CD4-positive, CD25-positive, alpha-beta regulatory T cell (primary cell): ENCODE results near the gene SSR4. TPM values are rescaled to one million over a fixed set of nuclear protein-coding genes. Genes with fewer than 3 reads are reported as not detected.

Source experiments
- ATAC-seq, 2 donors: fragments of 150-1000 bp; cut with Tn5 transposase; one replicate each; pipeline ENCODE4 v1.10.0; 2021; ENCODE audit warnings: low read depth in 2 of 2, moderate number of reproducible peaks in 2 of 2, moderate library complexity in 1 of 2
- DNase-seq, 3 donors: peaks; one replicate each; pipeline versions ENCODE4 v3.0.0 to v3.0.0-alpha.2; 2012 to 2022; ENCODE audit warnings: mixed read lengths in 1 of 3
- H3K27ac ChIP-seq: one replicate; pipeline ENCODE4 v1.7.0; 2013; ENCODE audit warnings: mild to moderate bottlenecking, low read length; ENCODE audit not compliant: insufficient read depth, poor library complexity, severe bottlenecking
- H3K27me3 ChIP-seq: one replicate; pipeline ENCODE4 v1.7.0; 2013; ENCODE audit warnings: low read length; ENCODE audit not compliant: control insufficient read depth, insufficient read depth
- H3K36me3 ChIP-seq: one replicate; pipeline ENCODE4 v1.7.0; 2013; ENCODE audit warnings: mild to moderate bottlenecking, low read length, moderate library complexity; ENCODE audit not compliant: control insufficient read depth, insufficient read depth
- H3K4me1 ChIP-seq: 2 replicates; pipeline ENCODE4 v1.7.0; 2013; ENCODE audit warnings: mild to moderate bottlenecking, low read length; ENCODE audit not compliant: insufficient read depth, control insufficient read depth, poor library complexity, severe bottlenecking
- H3K4me3 ChIP-seq: one replicate; pipeline ENCODE4 v1.7.0; 2013; ENCODE audit warnings: low read depth, mild to moderate bottlenecking, low read length, moderate library complexity
- H3K9me3 ChIP-seq, 2 experiments: 1 replicate in 1 of 2; 2 replicates in 1 of 2; pipeline ENCODE4 v1.7.0; 2013; ENCODE audit warnings: low read length in 2 of 2, mild to moderate bottlenecking in 1 of 2, moderate library complexity in 1 of 2; ENCODE audit not compliant: control insufficient read depth in 2 of 2
- H3K27ac Mint-ChIP-seq, 3 donors: one replicate each; pipeline ENCODE4 v1.8.0; 2020 to 2022; ENCODE audit warnings: mild to moderate bottlenecking in 3 of 3, mixed read lengths in 3 of 3, moderate library complexity in 2 of 3
- H3K27me3 Mint-ChIP-seq: one replicate; pipeline ENCODE4 v1.8.0; 2022; ENCODE audit warnings: mild to moderate bottlenecking, mixed read lengths
- H3K36me3 Mint-ChIP-seq: one replicate; pipeline ENCODE4 v1.8.0; 2020; ENCODE audit warnings: mixed read lengths
- H3K4me1 Mint-ChIP-seq, 4 donors: one replicate each; pipeline ENCODE4 v1.8.0; 2020 to 2022; ENCODE audit warnings: mixed read lengths in 4 of 4, mild to moderate bottlenecking in 1 of 4
- H3K4me3 Mint-ChIP-seq, 4 donors: one replicate each; pipeline ENCODE4 v1.8.0; 2020 to 2022; ENCODE audit warnings: mild to moderate bottlenecking in 4 of 4, mixed read lengths in 4 of 4, moderate library complexity in 3 of 4
- H3K9me3 Mint-ChIP-seq, 7 donors: one replicate each; pipeline ENCODE4 v1.8.0; 2020 to 2022; ENCODE audit warnings: mixed read lengths in 7 of 7, mild to moderate bottlenecking in 3 of 7, moderate library complexity in 2 of 7
- polyA plus RNA-seq, 4 donors: library from polyadenylated mRNA; unstranded; fragments of 300-500 nt; fragmentation: Illumina TruSeq; gene quantifications; one replicate each; pipeline ENCODE4 v1.2.3, GENCODE V29; 2021
- total RNA-seq: library from RNA; stranded (reverse); gene quantifications from one replicate; pipeline ENCODE4 v1.2.3, GENCODE V29; 2022

The SSR4 gene
- total and polyA plus RNA-seq, 5 donors from 2014 or later: 155 to 475 (median 411) TPM

DNA sequence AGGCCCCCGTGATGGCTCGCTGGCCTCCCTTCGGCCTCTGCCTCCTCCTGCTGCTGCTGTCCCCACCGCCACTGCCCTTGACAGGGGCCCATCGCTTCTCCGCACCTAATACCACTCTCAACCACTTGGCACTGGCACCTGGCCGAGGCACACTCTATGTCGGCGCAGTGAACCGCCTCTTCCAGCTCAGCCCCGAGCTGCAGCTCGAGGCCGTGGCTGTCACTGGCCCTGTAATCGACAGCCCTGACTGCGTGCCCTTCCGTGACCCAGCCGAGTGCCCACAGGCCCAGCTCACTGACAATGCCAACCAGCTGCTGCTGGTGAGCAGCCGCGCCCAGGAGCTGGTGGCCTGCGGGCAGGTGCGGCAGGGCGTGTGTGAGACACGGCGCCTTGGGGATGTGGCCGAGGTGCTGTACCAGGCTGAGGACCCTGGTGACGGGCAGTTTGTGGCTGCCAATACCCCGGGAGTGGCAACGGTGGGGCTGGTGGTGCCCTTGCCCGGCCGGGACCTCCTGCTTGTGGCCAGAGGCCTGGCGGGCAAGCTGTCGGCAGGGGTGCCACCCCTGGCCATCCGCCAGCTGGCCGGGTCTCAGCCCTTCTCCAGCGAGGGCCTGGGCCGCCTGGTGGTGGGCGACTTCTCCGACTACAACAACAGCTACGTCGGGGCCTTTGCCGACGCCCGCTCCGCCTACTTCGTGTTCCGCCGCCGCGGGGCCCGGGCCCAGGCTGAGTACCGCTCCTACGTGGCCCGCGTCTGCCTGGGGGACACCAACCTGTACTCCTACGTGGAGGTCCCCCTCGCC, 27.4 kb upstream of the SSR4 start:
- Histone ChIP-seq H3K9me3 (no peaks in the 10 kb centered on the region), H3K4me3 (no peak overlapping the region), H3K27ac (no peak overlapping the region), H3K27me3 (no peaks in the 10 kb centered on the region), H3K4me1 (no peaks in the 10 kb centered on the region), H3K36me3 (no peaks in the 10 kb centered on the region)
- no peaks in the 10 kb centered on the region for H3K9me3 Mint-ChIP-seq
- no peak overlapping the region for H3K27ac Mint-ChIP-seq
- no peaks in the 10 kb centered on the region for H3K27me3 Mint-ChIP-seq
- no peak overlapping the region for H3K4me3 Mint-ChIP-seq
- ATAC-seq: no peak
- H3K4me1 Mint-ChIP-seq: peaks cover 0 to 4% (median 0%) of the 10 kb centered on the region in 4 donors
- no peak for DNase-seq
- H3K36me3 Mint-ChIP-seq: no peaks in the 10 kb centered on the region

GRCh38 chrX:153767674-153768055, 26.8 kb upstream of the SSR4 start:
- Mint-ChIP-seq H3K27me3 (no peaks in the 10 kb centered on the region), H3K4me1 (peaks cover 0 to 4% (median 0%) of the 10 kb centered on the region in 4 donors), H3K4me3 (no peak overlapping the region), H3K36me3 (no peaks in the 10 kb centered on the region), H3K9me3 (no peaks in the 10 kb centered on the region), H3K27ac (no peak overlapping the region)
- Histone ChIP-seq H3K4me1 (no peaks in the 10 kb centered on the region), H3K27me3 (no peaks in the 10 kb centered on the region), H3K4me3 (no peak overlapping the region), H3K9me3 (no peaks in the 10 kb centered on the region), H3K27ac (no peak overlapping the region), H3K36me3 (no peaks in the 10 kb centered on the region)
- ATAC-seq: no peak
- no peak for DNase-seq

DNA sequence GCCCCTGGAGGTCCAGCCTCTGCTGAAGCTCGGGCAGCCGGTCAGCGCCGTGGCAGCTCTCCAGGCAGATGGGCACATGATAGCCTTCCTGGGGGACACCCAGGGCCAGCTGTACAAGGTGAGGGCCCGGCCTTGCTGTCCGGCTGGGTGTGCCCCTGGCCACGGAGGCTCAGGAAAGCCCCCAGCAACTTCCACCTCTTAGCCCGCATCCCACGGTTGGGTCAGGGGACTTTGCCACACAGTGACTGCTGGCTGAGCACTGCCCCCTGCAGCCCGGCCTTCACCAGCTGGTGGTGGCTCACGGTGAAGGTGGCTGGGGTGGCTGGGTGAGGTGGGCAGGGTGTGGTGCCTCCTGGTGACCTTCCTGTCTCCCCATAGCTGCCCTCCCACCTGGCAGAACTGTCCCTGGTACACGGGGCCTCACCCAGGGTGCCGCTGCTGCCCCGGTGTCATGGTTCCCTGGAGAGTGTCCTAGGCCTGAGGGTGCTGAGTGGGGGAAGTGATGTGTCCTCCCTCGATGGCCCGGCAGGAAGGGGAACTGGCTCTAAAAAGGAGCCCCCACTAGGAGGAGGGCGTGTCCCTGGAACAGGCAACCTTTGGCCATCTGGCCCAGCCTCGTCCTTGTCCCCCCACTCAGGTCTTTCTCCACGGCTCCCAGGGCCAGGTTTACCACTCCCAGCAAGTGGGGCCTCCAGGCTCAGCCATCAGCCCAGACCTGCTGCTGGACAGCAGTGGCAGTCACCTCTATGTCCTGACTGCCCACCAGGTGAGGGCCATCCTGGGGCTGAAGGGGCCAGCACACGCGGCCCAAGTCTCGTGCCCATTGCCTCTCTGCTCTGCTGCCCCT, 25.9 kb upstream of the SSR4 start:
- no peak overlapping the region for H3K27ac Mint-ChIP-seq

DNA sequence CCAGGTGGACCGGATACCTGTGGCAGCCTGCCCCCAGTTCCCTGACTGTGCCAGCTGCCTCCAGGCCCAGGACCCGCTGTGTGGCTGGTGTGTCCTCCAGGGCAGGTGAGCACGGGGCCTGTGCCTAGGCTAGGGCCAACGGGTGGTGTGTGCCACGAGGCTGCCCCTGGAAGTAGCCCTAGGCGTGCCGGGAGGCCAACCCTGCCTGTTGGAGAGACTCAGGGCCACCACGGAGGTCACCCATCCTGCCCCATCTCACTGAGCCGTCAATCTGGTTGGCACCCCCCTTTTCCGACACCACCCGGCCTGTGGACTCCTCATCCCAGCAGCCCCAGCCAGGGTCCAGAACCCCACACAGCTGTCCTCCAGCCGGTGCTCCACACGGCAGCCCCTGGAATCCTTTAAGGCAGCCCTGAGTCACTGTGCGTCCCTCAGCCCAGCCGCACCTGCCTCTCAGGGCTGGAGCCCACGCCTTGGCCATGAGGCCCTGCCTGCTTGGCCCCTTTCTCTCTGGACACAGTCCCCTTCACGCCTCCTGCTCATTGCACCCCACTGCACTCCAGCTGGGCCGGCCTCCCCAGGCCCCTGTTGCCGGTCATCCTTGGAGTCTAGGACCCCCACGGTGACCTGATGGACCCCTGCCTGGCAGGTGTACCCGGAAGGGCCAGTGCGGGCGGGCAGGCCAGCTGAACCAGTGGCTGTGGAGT, 25.2 kb upstream of the SSR4 start:
- DNase-seq: no peak

More for the DNA sequence above, 25.9 kb upstream of the SSR4 start:
- Histone ChIP-seq H3K36me3 (no peaks in the 10 kb centered on the region), H3K4me1 (no peaks in the 10 kb centered on the region), H3K27me3 (no peaks in the 10 kb centered on the region), H3K9me3 (no peaks in the 10 kb centered on the region), H3K4me3 (no peak overlapping the region), H3K27ac (no peak overlapping the region)
- H3K27me3 Mint-ChIP-seq: no peaks in the 10 kb centered on the region
- H3K9me3 Mint-ChIP-seq: no peaks in the 10 kb centered on the region
- H3K4me1 Mint-ChIP-seq: peaks cover 0 to 4% (median 0%) of the 10 kb centered on the region in 4 donors
- ATAC-seq (no peak), DNase-seq (no peak)
- H3K36me3 Mint-ChIP-seq: no peaks in the 10 kb centered on the region
- H3K4me3 Mint-ChIP-seq: no peak overlapping the region

DNA sequence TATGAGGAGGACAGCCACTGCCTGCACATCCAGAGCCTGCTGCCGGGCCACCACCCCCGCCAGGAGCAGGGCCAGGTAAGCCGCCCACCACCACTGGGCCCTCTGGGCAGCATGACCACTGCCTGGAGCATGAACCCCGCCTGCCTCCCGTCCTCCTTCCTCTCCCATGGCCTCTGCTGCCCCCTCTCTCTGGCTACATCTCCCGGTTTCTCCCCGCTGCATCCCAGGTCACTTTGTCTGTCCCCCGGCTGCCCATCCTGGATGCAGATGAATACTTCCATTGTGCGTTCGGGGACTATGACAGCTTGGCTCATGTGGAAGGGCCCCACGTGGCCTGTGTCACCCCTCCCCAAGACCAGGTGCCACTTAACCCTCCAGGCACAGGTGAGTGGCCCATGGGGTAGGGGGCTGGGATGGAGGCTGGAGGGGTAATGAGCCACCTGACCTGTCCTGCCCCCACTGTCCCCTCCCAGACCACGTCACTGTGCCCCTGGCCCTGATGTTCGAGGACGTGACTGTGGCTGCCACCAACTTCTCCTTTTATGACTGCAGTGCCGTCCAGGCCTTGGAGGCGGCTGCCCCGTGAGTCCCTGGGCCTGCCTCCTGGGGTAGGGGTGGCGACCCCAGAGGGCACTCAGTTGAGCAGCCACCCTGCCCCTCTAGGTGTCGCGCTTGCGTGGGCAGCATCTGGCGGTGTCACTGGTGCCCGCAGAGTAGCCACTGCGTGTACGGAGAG, 24.4 kb upstream of the SSR4 start:
- no peaks in the 10 kb centered on the region for H3K27me3 Mint-ChIP-seq
- H3K4me1 Mint-ChIP-seq: no peaks in the 10 kb centered on the region
- no peak overlapping the region for H3K4me3 ChIP-seq
- no peaks in the 10 kb centered on the region for H3K27me3 ChIP-seq
- no peak overlapping the region for H3K27ac ChIP-seq
- H3K4me1 ChIP-seq: no peaks in the 10 kb centered on the region
- H3K9me3 Mint-ChIP-seq: no peaks in the 10 kb centered on the region
- no peaks in the 10 kb centered on the region for H3K9me3 ChIP-seq
- no peak for ATAC-seq
- H3K36me3 Mint-ChIP-seq: no peaks in the 10 kb centered on the region
- no peak overlapping the region for H3K4me3 Mint-ChIP-seq
- H3K27ac Mint-ChIP-seq: no peak overlapping the region
- H3K36me3 ChIP-seq: no peaks in the 10 kb centered on the region
- no peak for DNase-seq

More for the DNA sequence above, 25.2 kb upstream of the SSR4 start:
- Mint-ChIP-seq H3K4me1 (no peaks in the 10 kb centered on the region), H3K27me3 (no peaks in the 10 kb centered on the region), H3K9me3 (no peaks in the 10 kb centered on the region), H3K4me3 (no peak overlapping the region), H3K36me3 (no peaks in the 10 kb centered on the region), H3K27ac (peak overlapping the region in 1 of 3 donors; percentile 80)
- Histone ChIP-seq H3K9me3 (no peaks in the 10 kb centered on the region), H3K4me1 (no peaks in the 10 kb centered on the region), H3K36me3 (no peaks in the 10 kb centered on the region), H3K27me3 (no peaks in the 10 kb centered on the region), H3K27ac (no peak overlapping the region), H3K4me3 (no peak overlapping the region)
- ATAC-seq: no peak

DNA sequence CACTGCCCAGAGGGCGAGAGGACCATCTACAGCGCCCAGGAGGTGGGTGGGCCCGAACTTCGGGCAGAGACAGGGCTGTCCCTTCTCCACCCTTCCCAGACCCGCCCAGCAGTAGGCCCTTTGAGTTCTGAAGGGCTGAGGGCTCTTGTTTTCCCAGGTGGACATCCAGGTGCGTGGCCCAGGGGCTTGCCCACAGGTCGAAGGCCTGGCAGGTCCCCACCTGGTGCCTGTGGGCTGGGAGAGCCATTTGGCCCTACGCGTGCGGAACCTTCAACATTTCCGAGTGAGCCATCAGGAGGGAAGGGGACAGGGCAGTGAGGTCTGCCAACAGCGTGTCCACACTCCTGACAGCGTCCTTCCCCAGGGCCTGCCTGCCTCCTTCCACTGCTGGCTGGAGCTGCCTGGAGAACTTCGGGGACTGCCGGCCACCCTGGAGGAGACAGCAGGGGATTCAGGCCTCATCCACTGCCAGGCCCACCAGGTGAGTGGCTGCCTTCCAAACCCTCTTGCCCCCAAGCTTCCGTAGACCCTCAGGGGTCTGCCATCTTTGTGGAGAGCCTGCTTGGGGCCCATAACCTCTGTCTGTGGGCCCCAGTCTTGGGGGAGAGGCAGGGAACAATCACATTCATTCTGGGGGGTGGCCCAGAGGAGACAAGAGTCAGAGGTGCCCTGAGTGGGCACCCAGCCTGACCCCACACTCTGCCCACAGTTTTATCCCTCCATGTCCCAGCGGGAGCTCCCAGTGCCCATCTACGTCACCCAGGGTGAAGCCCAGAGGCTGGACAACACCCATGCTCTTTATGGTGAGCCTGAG, 23.7 kb upstream of the SSR4 start:
- no peaks in the 10 kb centered on the region for H3K9me3 Mint-ChIP-seq
- no peaks in the 10 kb centered on the region for H3K36me3 ChIP-seq
- no peaks in the 10 kb centered on the region for H3K4me1 ChIP-seq
- no peaks in the 10 kb centered on the region for H3K4me1 Mint-ChIP-seq
- no peak overlapping the region for H3K27ac Mint-ChIP-seq
- H3K9me3 ChIP-seq: no peaks in the 10 kb centered on the region
- no peak overlapping the region for H3K27ac ChIP-seq
- H3K27me3 Mint-ChIP-seq: no peaks in the 10 kb centered on the region
- ATAC-seq (no peak), DNase-seq (no peak)
- no peaks in the 10 kb centered on the region for H3K27me3 ChIP-seq
- H3K4me3 Mint-ChIP-seq: no peak overlapping the region
- H3K36me3 Mint-ChIP-seq: no peaks in the 10 kb centered on the region
- H3K4me3 ChIP-seq: no peak overlapping the region
